Frontal cortex (tissue), 4 donors: Measurements from ENCODE around the gene CAT. TPM values are rescaled to one million over a fixed set of nuclear protein-coding genes. Genes with fewer than 3 reads are reported as not detected.

ENCODE experiments used
- DNase-seq, 2 donors: peaks; one replicate each; pipeline ENCODE4 v3.0.0; 2012; ENCODE audit warnings: low spot score in 2 of 2
- FAIRE-seq: peaks from 2 replicates; lab custom pipeline; 2012; peaks lifted over from hg19 to GRCh38; lab: Jason Lieb, UNC
- total RNA-seq: library from RNA; depleted of rRNA; stranded (reverse); fragments of >200 nt; gene quantifications from one replicate; pipeline ENCODE4 v1.2.3, GENCODE V29; 2014
- donor health status: control.
- donor health status: control.
- donor health status: control.

CAT gene
- total RNA-seq, 1 donor from 2014 or later: 55.0 TPM

- no peak for DNase-seq
- no peak for FAIRE-seq
Measured at GRCh38 chr11:34454308-34455032, 15.7 kb downstream of the CAT start.

GRCh38 chr11:34457607-34458006 is 18.9 kb downstream of the CAT start:
- no peak for FAIRE-seq

GRCh38 chr11:34458525-34458924 is 19.8 kb downstream of the CAT start:
- no peak for DNase-seq
- FAIRE-seq: no peak

More at GRCh38 chr11:34457607-34458006, 18.9 kb downstream of the CAT start:
- no peak for DNase-seq

GRCh38 chr11:34459507-34460162 is 20.9 kb downstream of the CAT start:
- no peak for FAIRE-seq
- DNase-seq: no peak

GRCh38 chr11:34460278-34460677 is 21.5 kb downstream of the CAT start:
- DNase-seq: no peak
- no peak for FAIRE-seq

- FAIRE-seq (no peak), DNase-seq (no peak)
Measured at GRCh38 chr11:34461215-34461614, 22.5 kb downstream of the CAT start.

GRCh38 chr11:34464591-34465051 is 25.9 kb downstream of the CAT start:
- no peak for FAIRE-seq
- DNase-seq: no peak

GRCh38 chr11:34466802-34467488 is 28.2 kb downstream of the CAT start:
- DNase-seq (no peak), FAIRE-seq (peak; percentile 21)

- FAIRE-seq (no peak), DNase-seq (no peak)
Measured at GRCh38 chr11:34468209-34468841, 29.6 kb downstream of the CAT start.

GRCh38 chr11:34473603-34474169 is 35.0 kb downstream of the CAT start:
- FAIRE-seq (no peak), DNase-seq (no peak)

GRCh38 chr11:34475656-34476055 is 36.9 kb downstream of the CAT start:
- FAIRE-seq (no peak), DNase-seq (no peak)

GRCh38 chr11:34476849-34477248 is 38.1 kb downstream of the CAT start:
- DNase-seq (no peak), FAIRE-seq (no peak)

GRCh38 chr11:34478845-34479663 is 40.3 kb downstream of the CAT start:
- no peak for FAIRE-seq

GRCh38 chr11:34480314-34480713 is 41.6 kb downstream of the CAT start:
- DNase-seq: no peak
- FAIRE-seq: no peak

More at GRCh38 chr11:34478845-34479663, 40.3 kb downstream of the CAT start:
- no peak for DNase-seq

GRCh38 chr11:34481307-34481706 is 42.6 kb downstream of the CAT start:
- FAIRE-seq: no peak
- DNase-seq: no peak

GRCh38 chr11:34483106-34483874 is 44.6 kb downstream of the CAT start:
- FAIRE-seq: no peak
- DNase-seq: no peak

- FAIRE-seq (no peak), DNase-seq (no peak)
Measured at GRCh38 chr11:34487430-34487829, 48.7 kb downstream of the CAT start.

GRCh38 chr11:34488855-34489557 is 50.3 kb downstream of the CAT start:
- DNase-seq (no peak), FAIRE-seq (no peak)
